CD4-positive, alpha-beta T cell treated with Interleukin-4 for 1 hour (primary cell): ENCODE results near the gene CNTNAP2.
"Not testable (repeated sequence)": the region's sequence is repeated elsewhere in the genome, so short reads cannot be mapped to it uniquely, and the experiment has no call there.

Source experiments
- DNase-seq, 2 donors: peaks; one replicate each; pipeline ENCODE4 v3.0.0-alpha.2; 2020 to 2022

Gene CNTNAP2

DNA sequence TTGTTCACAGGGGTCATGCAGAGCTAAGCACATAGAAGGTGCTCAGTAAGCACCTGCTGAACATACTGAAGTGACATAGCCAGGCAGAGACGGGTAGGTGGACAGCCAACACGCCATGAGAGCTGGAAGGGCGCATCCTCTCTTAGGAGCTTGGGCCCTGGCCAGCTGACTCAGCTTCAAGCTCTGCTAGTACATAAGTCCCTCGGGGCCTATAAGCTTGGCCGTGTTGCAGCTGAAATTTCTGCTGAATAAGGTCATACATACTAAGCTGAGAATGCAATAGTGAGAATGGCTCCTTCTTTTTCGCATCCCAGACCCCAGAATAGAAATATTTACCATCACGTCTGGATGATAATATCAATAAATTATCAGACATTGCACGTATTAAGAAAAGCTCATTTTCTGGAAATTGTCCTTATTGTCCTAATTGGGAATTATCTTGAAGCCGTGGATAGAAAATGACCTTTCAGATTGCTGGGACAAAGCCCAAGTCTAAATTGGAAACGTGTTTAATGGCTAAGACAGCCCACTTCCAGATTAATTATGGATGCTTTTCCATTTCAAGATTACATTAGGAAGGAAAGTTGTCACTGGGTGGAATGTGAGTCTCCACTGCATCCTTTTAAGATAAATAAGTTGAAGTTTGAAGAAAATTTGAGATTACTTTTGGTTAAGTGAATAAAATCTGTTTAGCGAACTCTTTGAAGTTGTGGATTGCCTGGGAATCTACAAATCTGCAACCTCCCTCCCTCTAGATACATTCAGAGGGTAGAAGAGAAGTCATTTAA, 2186.9 kb downstream of the CNTNAP2 start:
- no peak for DNase-seq

DNA sequence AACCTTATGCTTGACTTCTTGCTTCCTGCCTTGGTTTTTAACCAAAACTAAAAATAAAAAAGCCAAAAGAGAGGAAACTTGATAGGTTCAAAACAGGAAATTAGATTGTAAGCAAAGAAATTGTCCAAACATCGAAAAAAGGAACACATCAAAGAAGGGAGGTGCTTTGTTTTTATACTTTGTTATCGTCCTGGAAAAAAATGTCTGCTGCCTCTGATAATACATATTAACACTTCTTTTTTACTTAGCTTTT, 2187.4 kb downstream of the CNTNAP2 start:
- no peak for DNase-seq

DNA sequence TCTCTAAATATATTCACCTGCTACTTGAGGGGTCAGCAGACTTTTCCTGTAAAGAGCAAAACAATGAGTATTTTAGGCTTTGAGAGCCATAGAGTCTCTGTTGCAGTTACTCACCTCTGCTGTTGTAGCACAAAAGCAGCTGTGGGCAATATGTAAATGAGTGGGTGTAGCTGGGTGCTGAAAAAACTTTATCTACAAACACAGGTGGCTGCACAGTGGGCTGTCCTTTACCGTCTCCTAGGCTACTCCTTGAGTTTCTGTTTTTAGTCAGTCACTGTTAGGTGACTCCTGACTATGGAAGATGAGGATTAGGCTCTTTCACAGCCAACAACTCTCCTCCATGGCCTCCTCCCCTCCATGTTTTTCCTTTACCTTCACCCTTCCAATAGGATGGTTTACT, 2187.9 kb downstream of the CNTNAP2 start:
- DNase-seq, result peak in 1 of 2 donors; percentile 28

GRCh38 chr7:148306759-148307158, 2190.2 kb downstream of the CNTNAP2 start:
- no peak for DNase-seq

GRCh38 chr7:148318102-148318811, 2201.7 kb downstream of the CNTNAP2 start:
- DNase-seq, result no peak

DNA sequence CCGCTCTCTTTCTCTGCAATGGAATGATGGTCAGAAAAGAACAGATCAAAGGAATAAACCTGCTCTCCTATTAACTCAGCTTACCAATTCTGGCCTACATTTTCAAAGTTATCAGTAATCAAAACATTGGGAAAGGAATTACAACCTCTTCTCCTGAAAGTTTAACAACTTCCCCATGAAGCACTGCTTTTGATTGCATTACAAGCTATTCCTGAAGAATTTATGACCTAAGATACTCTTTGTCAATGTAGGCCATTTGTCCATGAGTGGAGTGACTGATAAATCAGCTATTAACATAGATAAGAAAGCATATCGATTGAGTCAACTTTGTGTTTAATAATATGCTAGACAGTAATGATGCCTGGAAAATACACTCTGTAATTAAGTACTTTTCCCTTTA, 2202.2 kb downstream of the CNTNAP2 start:
- no peak for DNase-seq

- no peak for DNase-seq
These were observed 2202.8 kb downstream of the CNTNAP2 start for GRCh38 chr7:148319316-148319808.

- DNase-seq, result no peak
These were observed 2208.6 kb downstream of the CNTNAP2 start for GRCh38 chr7:148325208-148325607.

DNA sequence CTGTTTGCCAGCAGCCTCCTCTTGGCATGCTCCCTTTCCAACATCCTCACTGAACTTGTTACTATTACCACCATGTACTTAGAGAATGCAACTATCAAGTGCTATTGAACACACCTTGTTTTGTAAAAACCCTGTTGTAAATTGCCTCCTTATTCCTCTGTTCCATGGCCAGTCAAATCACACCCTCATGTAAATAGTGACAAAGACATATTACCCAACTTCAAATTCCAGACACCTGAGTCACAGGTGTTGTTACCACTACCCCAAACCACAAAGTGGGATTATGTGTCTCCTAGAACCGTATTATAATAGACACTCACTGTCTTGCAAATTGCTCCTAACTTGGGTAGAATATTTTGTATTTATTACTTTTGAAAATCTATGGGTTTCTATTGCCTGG, 2210.8 kb downstream of the CNTNAP2 start:
- DNase-seq, result no peak

GRCh38 chr7:148328906-148329305, 2212.3 kb downstream of the CNTNAP2 start:
- DNase-seq, result no peak

GRCh38 chr7:148330124-148330818, 2213.7 kb downstream of the CNTNAP2 start:
- no peak for DNase-seq

GRCh38 chr7:148330822-148331221, 2214.2 kb downstream of the CNTNAP2 start:
- DNase-seq, result no peak

DNA sequence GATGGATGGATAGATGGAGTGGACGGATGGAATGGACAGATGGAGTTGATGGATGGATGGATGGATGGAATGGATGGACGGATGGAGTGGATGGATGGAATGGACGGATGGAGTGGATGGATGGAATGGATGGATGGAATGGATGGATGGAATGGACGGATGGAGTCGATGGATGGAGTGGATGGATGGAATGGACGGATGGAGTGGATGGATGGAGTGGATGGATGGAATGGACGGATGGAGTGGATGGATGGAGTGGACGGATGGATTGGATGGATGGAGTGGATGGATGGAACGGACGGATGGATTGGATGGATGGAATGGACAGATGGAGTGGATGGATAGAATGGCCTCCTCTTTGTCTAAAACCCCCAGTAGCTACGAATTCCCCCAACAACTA, 2214.9 kb downstream of the CNTNAP2 start:
- not testable (repeated sequence) for DNase-seq

- no peak for DNase-seq
These were observed 2215.9 kb downstream of the CNTNAP2 start for GRCh38 chr7:148332191-148333186.

GRCh38 chr7:148334441-148334956, 2217.9 kb downstream of the CNTNAP2 start:
- DNase-seq, result no peak

DNA sequence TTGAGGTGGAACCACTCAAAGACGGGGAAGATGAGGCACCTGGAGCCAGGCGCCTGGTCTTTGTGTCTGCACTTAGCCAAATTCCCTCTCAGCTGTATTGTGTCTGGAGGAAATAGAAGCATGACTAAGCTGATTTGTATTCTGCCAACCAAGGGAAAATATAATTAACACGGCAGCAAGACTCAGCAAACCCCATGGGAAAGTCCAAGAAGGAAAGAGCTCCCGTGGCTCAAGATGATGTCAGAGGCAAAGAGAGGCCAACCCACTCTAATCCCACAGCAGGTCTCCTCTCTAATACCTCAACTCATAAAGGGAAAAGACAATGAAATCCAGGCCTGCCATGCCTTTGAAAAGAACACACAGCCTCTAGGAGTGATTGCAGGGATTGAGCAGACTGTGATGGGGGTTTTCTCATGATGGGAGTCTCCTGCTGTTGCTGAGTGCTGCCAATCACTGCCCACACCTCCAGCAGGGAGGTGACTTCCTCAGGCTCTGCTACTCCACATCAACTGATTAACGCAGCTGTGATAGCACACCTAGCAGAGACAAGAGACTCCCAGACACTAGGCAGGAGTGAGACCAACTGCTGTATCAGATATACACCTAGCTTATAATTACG, 2218.5 kb downstream of the CNTNAP2 start:
- DNase-seq, result no peak

DNA sequence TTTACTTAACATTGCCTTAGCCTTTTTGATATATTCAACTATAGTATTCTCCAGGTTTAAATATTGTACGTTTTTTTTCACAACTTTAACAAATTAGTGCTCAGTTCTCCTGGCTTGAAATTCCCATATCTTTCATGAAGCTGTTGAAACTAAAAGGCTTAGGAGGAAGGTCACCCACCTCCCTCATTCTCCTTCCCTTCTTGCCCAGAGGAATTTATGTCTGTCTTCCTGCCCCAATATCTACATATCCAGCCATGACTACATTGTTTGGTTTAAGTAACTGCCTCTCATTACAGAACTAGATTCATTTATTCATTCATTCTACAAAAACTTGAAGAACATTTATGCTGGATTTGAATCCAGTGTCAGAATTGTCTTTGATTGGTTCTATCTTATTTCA, 2219.2 kb downstream of the CNTNAP2 start:
- no peak for DNase-seq

GRCh38 chr7:148336411-148336810, 2219.8 kb downstream of the CNTNAP2 start:
- no peak for DNase-seq

DNA sequence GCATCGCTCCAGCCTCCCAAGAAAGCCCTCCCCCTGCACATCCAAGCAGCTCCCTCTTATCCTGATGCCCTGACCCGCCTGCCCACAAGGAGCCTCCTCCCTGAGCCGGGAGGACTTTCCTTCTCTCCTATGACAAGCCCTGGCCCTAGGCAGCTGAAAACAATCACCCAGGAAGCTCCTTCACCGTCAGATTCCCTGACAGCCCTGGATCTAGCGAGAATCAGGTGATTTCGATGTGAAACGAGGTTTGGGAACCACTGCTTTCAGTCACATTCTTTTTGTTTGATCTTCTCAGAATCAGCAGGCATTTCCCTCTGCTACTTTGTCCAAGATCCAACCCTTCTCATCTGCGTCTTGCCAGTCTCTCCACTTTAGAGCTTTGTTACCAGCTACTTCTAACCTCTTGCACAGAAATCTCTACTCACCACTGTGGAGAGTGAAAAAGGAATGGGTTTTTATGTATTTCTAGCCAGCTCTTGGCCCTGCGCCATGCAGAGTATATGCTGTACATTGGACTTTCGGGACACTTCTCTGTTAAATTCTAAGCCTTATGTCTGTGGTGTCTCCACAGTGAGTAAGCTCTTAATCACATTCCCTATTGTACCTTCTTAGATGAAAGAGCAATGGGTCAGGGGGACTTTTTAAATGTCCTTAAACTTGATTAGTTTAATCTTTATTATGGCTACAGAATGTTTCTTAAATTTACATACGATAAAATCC, 2220.8 kb downstream of the CNTNAP2 start:
- no peak for DNase-seq

- DNase-seq, result no peak
These were observed 2221.6 kb downstream of the CNTNAP2 start for GRCh38 chr7:148337995-148338747.
